DMS153 (cell line): ENCODE results near the gene DCAF11.
A peak's percentile ranks its signal among the peaks of the same experiment; 100 is the strongest.

Source experiments
- DNase-seq: peaks from one replicate; lab custom pipeline; 2025; lab: John Stamatoyannopoulos, UW

The DCAF11 gene

DNA sequence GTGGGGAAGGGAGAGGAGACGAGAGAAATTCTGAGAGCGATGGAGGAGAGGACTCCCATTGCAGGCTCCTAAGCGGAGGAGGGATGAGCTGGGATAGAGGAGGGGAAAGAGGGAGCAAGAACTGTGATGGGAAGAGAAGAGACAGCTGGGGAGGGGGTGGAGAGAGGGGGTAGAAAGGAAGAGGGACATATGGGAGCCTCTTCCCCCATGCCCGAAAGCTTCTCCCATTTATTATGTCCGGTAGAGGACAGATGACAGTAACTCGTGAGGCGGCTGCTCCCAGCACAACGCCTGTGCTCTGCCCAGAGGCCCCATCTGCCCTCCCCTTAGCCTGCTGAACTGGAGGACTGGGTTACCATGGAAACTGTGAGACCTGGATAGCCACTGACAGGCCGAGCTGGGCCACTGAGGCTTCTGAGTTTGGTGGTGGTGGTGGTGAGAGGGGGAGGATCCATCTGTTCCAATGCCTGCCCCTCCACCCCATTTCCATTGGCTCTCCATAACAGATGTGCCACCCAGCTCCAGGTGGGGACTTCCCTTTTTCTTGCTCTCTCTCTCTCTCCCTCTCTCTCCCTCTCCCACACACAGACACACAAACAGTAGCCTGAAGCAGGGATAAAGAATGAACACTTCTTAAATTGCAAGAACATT is 35.0 kb upstream of the DCAF11 start:
- DNase-seq: no peak

DNA sequence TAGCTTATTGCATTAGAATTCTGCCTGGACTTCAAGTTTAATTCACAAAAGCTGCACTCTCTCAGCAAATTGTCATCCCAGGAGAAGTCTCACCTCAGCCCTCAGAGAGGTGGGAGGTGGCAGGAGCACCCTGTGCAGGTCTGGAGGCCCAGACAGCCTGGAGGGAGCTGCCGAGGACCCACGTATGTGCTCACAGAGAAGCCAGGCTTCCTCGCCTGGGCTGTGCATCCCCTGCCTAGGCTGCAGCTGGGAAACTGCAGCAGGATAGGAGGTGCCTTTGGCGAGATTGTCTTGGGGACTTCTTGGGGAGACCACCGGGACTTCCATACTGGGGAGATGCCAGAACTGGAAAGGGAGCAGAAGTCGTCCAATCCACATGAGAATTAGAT is 34.4 kb upstream of the DCAF11 start:
- no peak for DNase-seq

DNA sequence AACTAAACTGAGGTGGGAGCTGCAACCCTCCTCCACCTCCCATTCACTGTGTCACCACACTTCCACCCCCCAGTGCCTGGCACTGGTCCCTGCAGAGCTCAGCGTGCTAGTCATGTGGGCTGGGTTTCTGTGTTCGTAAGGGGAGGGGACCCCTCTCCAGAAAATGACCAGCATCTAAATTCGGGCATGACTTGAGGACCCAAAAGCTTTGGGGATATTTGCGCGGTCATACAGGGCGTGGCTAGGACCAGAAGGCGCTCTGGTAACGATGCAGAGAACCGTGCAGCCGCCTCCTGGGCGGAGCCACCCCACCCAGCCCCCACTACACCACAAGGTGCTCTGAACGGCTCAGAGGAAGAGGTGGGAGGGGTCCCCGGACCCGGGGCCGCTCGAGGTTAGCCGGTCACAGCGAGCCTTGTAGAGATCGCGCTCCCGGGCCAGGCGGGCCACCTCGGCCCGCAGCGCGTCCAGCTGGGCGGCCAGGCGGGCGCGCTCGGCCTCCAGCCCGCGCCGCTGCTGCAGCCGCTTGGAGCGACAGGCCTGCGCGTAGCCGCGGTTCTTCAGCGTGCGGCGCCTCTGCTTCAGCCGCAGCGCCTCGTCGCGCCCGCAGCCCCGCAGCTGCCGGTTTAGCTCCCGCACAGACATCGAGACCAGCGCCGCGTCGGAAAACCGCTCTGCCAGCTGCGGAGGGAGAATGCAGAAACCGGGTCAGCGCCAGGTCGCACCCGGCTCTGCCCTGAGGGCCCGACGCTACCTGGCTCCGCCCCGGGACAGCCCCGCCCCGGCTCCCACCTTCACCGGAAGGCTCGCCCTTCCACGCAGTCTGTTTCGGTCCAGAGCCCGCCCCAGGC is 33.5 kb upstream of the DCAF11 start:
- peak; percentile 20 for DNase-seq

DNA sequence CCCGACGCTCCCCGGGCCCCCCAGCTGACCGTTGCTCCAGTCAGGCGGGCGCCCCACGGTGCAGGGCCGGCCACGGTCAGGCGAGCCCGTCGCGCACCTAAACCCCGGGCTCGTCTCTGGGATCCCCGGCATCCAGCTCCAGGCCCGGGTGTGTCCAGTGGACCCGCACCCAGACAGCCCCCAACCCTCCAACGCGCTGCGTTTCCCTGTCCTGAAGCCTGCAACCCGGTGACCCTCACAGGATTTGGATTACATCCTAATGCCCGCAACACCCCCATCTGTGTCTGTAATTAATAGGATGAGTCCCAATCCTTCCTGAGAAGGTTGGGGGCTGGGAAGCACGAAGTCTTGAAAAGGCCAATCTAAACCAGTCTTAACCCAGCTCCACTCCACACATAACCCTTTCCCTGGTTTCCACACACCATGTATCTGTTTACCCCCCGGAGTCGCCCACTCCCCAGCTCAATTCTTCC is 32.8 kb upstream of the DCAF11 start:
- DNase-seq: no peak

DNA sequence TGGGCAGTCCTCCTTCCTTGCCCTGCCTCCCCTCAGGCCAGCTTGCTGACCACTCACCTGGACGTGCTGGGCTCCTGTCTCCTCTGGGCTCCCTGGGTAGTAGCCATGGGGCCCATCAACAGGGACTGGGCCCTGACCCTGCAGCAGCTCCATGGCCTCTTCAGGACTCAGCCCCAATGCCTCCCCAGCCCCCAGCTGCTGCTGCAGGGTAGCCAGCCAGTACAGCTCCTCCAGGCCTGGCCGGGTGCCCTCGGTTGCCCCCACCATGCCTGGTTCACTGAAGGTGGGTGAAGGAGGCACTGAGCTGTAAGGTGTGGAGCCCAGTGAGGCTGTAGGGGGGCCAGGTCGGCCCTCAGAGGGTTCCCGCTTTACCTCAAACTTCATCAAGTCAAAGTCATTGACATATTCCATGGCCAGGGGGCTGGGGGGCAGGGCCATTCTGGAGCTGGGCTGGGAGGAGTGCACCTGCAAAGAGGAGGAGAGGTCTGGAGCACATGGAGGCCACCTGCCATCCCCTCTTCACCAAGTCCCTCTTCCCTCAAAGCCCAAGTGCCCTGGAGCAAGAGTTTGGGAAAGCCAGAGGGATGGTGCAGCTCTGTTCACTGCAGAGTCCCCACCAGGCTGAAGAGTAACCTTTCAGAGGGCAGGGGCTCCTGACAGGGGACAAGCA is 32.0 kb upstream of the DCAF11 start:
- DNase-seq: no peak

DNA sequence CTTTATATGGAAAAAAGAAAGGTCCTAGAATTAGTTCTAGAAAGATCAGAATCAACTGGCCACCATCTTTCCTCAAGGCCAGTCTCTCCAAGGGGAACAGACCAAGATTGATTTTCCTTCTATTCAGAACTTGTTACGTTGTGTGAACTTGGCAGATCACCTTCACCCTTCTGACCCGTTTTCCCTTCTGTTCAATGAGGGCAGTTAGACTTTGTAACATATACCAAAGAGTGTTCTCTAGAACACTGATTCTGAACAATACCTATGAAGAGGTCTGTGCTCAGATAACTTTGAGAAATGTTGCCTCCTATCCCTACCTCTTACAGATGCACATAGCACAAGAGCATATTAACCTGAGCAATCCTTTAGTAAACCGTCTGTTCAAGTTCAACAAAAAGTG is 31.1 kb upstream of the DCAF11 start:
- DNase-seq: no peak

DNA sequence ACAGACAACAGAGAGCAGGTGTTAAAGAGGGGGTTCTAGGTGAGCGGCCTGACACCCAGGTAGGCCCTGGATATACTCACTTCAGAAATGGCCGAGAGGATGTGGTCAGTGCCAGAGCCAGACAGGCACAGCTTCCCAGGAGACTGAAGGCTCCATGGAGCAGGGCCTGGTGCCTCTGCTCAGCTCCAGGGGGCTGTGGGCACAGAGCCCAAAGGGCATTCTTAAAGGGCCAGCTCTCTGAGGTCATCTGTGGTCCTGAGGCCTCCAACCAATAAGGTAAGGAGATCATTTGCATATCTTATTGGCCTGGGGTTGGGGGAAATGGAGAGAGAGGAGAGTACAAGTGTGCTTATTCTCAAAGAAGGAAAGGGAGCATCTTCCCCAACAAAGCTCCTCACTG is 30.1 kb upstream of the DCAF11 start:
- DNase-seq: no peak

DNA sequence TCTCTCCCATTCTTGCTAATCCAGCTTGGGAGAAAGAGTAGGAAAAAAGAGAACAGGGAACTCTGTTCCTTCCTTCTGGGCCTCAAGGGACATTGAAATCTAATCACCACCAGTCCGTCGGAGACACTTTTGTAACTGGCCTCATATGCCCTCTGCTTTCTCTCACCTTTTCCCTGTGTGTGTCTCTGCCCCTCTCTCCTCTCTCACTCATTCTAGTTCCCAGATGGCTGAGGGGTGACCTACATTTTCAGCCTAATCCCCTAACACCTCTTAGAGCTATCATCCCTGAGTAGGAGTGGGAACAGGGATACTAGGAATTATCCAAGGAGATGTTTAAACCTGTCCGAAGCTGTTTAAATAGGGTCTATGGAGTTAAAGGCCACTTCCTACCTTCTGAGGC is 29.4 kb upstream of the DCAF11 start:
- DNase-seq: no peak

DNA sequence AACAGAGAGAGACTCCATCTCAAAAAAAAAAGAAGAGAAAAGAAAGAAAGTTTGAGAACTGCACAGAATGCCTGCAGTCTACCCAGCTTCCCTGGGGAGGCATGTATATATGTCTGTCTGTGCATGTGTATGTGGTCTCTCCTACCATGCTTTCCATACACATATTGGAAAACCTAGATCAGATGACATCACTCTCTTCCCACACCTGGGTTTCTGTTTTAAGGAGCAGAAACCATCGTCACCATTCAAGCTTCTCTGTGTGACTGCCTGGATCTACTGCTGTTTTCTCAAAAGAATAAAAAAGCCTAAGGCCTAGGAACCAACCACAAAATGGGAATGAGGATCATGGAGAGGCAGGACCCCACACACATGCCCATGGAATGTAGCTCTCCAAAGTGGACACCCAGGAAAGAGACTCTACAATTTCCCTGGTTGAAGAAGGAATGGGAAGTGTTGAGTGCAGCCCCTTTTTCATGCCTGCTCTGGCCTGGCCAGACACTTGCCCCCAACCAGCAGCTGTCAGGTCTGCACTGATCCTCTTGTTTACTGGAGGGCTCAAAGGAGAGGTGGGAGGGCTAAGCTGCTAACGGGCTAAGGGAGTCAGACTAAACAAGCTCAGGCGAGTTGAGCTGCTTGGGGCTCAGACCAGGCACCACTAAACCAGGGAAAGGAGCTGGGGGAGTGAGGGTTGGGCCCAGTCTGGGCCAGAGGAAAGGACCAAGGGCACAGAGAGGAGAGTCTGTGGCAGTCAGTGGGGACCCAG is 28.2 kb upstream of the DCAF11 start:
- DNase-seq: no peak

DNA sequence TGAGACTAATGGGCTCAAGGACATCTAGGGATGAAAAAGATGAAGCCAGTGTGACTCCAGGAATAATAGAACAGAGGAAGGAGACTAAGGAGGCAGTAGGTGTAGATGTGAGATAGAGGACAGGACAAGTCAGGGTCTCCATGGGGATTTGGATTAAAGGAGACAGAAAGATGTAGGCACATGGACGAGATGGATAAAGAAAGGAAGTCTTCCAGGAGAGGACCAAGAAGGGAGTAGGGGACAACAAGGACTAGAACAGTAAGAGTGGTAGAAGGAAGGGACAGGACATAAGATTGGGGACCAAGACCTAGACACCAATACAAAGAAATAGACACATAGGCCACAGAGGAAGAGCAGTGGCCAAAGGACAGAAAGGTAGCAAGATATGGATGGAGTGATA is 27.6 kb upstream of the DCAF11 start:
- DNase-seq: no peak

DNA sequence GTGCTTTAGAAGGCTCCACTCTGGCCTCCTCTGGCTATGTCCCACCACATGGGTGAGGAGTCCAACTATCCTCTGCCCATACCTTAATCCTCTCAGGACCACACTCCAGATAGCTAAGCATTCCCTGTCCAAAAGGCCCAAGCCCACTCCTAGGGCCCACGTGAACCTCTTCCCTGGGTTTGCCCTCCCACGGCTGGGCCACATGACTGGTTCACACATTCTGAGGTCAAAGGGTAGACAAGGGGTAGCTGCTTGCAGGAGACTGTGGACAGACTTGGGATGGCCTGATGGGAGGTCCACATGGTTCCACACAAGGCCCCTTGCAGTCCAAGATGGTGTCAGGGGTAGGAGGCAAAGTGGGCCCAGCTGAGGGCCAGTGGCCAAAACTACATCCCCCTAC is 26.5 kb upstream of the DCAF11 start:
- DNase-seq: no peak

DNA sequence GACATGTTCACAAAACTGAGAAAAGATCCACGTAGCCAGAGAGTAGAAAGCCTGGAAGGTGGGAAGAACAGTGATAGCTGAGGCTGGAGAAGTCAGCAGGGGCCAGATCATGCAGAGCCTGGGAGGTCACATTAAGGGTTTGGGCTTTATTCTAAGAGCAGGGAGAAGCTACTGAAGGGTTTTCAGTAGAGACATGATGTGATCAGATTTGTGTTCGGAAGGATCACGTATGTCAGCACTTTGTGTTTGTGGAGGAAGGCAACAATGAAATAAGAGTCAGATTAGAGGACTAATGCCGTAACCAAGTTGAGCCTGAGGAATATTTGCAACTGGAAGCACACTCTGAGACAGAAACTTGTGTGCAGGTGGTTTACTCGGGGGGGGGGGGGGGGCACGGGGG is 24.7 kb upstream of the DCAF11 start:
- no peak for DNase-seq

DNA sequence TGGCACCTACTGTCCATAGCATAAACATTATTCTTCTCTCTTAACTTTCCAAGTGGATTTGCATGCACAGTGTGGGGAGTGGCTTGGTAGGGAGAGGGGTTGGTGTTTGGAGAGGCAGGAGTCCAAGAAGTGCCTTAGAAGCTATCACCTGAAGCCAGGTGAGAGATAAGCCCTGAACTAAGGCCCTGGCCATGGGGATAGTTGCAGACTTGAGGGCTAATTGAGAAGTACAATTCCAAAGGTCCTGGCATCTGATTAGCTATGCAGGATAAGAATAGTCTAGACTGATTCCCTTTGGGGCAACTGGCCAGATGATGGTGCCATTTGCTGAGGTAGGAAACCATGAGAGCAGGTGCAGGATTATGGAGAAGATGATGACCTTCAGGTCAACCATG is 22.5 kb upstream of the DCAF11 start:
- DNase-seq: no peak

DNA sequence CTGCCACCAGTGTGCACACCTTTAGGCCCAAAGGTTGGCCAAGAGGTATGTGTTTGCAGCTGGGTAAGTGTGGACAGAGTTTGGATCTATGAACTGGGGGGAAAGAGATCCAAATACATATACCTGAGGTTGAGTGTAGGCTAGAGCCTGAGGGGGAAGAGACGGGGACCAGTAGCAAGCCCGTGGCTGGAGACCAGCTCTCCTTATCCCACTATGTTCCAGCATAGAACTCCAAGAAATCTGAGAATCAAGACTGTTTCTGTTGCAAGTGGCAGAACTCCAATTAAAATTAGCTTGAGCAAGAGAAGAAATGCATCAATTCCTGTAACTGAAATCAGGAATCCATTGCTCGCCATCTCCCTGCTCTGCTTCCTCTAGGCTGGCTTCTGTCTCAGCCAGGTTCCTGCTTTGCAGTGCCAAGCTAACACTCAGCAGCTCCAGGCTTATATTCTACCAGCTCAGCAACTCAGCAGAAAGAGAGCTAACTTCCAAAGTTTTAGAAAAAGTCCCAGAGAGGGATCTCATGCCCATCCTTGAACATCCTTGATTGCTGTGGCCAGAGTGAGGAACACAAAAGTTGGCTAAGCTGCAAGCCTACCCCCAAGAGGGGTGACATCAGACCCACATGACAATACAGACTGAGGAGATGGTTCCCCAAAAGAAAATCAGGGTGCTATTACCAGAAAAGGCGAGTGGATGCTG is 21.9 kb upstream of the DCAF11 start:
- no peak for DNase-seq

DNA sequence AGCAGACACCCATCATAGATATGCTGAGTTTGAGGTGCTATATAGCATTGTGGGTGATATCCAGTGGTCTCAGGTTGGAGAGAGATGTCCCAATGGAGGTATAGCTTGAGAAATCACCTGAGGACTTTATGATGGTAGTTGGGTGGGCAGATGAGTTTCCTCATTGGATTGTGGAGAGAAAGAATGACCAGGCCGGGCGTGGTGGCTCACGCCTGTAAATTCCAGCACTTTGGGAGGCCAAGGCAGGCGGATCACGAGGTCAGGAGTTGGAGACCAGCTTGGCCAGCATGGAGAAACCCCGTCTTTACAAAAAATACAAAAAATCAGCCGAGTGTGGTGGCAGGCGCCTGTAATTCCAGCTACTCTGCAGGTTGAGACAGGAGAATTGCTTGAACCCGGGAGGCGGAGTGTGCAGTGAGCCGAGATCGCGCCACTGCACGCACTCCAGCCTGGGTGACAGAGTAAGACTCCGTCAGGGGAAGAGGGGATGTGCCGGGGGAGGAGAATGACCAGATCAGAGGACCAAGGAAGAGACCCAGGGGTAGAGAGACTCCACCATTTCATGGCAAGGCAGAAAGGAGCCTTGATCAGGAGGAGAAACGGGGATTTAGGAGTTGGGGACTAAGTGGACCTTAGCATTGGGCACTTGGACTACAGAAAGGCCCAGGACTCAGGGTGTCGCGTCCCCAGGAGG is 21.2 kb upstream of the DCAF11 start:
- DNase-seq: no peak

DNA sequence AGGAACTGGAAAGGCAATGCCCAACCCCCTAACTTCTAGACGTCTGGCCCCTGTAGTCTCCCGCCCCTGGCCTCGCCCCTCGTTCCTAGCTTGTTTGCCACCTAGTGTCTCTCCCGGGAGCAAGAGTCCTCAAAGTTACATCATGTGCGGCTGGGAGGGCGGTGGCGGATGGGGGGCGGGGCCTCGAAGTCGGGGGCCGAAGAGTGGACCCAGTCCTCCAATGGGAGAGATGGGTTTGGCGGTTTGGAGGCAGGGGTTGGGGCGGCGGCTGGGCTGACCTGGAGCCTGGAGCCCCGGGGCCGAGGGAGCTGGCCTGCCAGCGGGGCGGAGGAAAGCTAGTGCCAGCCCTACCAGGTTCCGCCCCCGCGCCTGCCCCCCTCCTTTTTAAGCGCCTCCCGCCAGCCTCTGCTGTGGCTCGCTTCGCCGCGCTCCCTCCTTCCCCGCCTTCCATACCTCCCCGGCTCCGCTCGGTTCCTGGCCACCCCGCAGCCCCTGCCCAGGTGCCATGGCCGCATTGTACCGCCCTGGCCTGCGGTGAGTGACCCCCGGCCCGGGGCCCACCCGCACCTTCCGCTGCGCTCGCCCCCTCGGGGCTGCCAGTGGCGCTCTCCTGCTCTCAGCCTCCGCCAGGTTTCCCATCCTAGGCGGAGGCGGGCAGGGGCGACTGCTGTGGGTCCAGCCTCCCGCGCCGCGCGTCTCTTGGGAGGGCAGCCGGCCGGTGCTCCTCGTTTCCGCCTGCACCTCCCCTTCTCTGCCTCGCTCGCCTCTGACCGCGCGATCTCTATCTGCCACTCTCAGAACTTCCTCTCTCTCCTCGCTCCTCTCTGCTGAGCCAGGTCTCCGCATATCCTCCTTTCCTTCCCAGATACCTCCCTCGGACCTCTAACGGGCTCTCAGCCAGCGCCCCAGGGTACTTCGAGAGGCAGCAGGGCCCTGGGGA is 20.4 kb upstream of the DCAF11 start, which contains the start of gene PCK2:
Gene PCK2, plus strand, starts transcription at position 411 of the 940 bp plus-strand sequence. Its CDS starts 95 bp downstream, at position 506.
- DNase-seq: peak; percentile 91

DNA sequence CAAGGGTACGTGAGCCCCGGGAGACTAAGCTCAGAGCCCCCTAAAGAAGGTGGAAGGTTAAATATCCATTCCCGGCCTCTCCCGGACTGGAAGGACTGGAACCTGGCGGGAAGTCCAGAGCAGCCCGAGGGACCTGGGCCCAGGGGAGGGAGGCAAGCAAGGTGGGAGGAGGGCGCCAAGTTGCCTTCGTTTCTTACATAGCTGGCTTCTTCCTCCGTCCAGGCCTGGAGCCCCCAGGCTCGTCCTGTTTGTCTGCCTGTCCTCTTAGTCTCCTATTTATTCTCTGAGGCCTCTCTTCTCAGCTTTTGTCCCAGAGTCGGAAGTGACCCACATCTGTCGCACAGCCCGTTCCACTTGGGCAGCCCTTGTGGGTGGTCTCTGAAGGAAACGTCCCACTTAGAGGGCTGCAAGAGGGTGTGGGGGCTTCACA is 19.7 kb upstream of the DCAF11 start:
- no peak for DNase-seq

DNA sequence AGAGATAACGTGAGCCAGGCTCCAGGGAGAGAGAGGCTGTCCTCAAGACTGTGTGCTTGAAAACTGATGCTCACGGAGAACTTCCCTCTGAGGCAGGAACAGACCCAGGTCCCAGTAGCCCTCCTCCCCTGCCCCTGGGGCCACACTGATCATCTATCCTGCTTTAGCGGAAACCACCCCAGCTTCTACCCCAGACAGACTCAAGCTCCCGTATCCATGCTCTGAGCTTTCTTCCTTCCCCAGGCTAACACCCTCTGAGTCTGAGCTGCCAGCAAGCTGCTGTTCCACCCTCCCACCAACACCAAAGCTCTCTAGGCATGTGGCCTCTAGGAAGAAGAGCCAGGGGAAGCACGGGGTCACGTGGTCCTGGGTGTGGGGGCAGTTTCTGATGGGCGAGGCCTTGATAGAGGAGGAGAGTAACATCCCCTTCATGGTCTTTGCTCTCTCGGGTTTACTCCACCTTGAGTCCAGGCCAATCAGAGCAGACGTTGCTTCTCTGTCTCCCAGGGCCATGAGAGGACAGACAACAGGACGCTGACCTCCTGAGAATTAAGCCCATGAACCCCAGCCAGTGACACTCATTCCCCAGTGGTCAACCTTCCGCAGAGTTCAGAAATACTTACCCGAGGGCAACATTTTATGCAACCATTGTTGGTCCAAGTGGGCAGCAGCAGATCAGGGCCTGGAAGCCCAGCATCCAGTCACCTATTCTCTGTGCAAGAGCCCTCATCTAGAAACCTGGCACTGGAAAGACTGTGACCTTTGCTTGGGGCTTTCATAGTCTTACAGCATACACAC is 19.1 kb upstream of the DCAF11 start:
- DNase-seq: no peak
